Measurements from ENCODE around the gene LRRC42. TPM values are rescaled to one million over a fixed set of nuclear protein-coding genes. Genes with fewer than 3 reads are reported as not detected.

Gene LRRC42
- total and polyA plus RNA-seq, 9 of the 15 experiments (the other 6 are each of a cell fraction or from before 2014, with no cell fraction given) = 17.3 to 51.9 (median 35.5) TPM

DNA sequence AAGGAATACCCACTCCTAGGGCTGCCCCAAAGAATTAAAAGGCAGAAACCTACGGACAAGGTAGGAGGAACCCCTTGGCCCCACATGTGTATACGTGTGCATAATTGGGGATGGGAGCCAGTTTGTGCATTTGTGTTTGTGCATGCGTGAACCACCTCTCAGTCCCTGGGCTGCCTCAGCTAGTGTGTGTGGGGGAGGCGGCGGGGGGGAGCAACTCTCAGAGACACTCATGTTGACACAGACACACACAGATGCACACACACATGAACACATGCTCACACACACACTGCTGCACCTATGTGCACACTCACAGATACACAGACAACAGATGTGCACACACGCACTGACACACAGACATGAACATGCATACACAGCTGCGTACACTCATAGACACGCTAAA lies 66.7 kb downstream of the LRRC42 start (continued):
- TF ChIP-seq CSDE1 (IDR thresholded peaks at IDR 0.05) = no peak
- TF ChIP-seq, protein P1, sequence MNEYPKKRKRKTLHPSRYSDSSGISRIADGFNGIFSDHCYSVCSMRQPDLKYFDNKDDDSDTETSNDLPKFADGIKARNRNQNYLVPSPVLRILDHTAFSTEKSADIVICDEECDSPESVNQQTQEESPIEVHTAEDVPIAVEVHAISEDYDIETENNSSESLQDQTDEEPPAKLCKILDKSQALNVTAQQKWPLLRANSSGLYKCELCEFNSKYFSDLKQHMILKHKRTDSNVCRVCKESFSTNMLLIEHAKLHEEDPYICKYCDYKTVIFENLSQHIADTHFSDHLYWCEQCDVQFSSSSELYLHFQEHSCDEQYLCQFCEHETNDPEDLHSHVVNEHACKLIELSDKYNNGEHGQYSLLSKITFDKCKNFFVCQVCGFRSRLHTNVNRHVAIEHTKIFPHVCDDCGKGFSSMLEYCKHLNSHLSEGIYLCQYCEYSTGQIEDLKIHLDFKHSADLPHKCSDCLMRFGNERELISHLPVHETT (CRISPR knock-in tag; conservative IDR thresholded peaks at IDR 0.05 in 1 of 2, IDR thresholded peaks at IDR 0.05 in 1 of 2) = no peak
- no peak for TF ChIP-seq STAT5A (IDR thresholded peaks at IDR 0.05; ENCODE audit: borderline replicate concordance, low read length)

- Histone ChIP-seq H2AFZ (ENCODE audit: low read depth, low read length) (no peak overlapping the region), H3K4me1 (replicated peaks in 1 of 2; ENCODE audit: control insufficient read depth in 2 of 2, insufficient read depth in 2 of 2, low read length in 2 of 2) (peaks cover 0 to 10% of the 10 kb centered on the region in 2 experiments; a peak in 3 of 5 replicates), H3K27me3 (ENCODE audit: control insufficient read depth in 2 of 2, insufficient read depth in 2 of 2, low read length in 2 of 2) (peaks cover 65 to 89% of the 10 kb centered on the region in 2 experiments), H3K4me2 (ENCODE audit: insufficient read depth, low read length) (no peak overlapping the region), H3K9me1 (ENCODE audit: control insufficient read depth, insufficient read depth, low read length) (no peaks in the 10 kb centered on the region), H3K9me3 (replicated peaks; ENCODE audit: control insufficient read depth, insufficient read depth, low read depth, low read length) (no peaks in the 10 kb centered on the region), H3K9ac (ENCODE audit: insufficient read depth in 1 of 2, low read depth in 2 of 2, low read length in 2 of 2) (no peak overlapping the region), H3K79me2 (ENCODE audit: control insufficient read depth, insufficient read depth, low read length) (no peaks in the 10 kb centered on the region), H3K36me3 (ENCODE audit: control insufficient read depth, insufficient read depth, low read length) (no peaks in the 10 kb centered on the region), H3K27ac (ENCODE audit: extremely low read depth, low read depth, low read length) (no peak overlapping the region), H3K4me3 (no peak overlapping the region), H4K20me1 (replicated peaks; ENCODE audit: control insufficient read depth, insufficient read depth, low read length) (0 out of 2 replicates have a peak, but pooled peaks cover 11% of the 10 kb centered on the region)
- TF ChIP-seq ZFP36 (IDR thresholded peaks at IDR 0.05; ENCODE audit: low read depth, low read length, partially characterized antibody) (peak; percentile 43), ZNF184 (CRISPR knock-in tag; IDR thresholded peaks at IDR 0.05) (no peak)
- no peak for FAIRE-seq
- no peak for ATAC-seq
- intact Hi-C loops (cut with micrococcal nuclease) (no loop called here), in situ Hi-C loops (cut with MboI) (no loop called here)
- POLR2A ChIA-PET = interaction anchor here (0.8 kb wide), 1 partner anchor 10 kb away, joined by 3 read pairs; no protein-coding TSS in a partner anchor
- 4% methylated on average over 8 of the region's 8 CpGs for WGBS (ENCODE audit: insufficient coverage, low coverage, missing lambda C conversion rate)
- CTCF ChIA-PET (ENCODE audit: low intra/inter-chr PET ratio) = no interaction called here
- BruUV-seq (replicated peaks) = no TSS peak
- no peak for DNase-seq (ENCODE audit: extremely low read depth in 1 of 4, low spot score in 3 of 4)
Observed at GRCh38 chr1:54013393-54014008, 67.4 kb downstream of the LRRC42 start.

Measured in K562 (cell line).